WERI-Rb-1 (cell line): Measurements from ENCODE around the gene SH3PXD2A.

ENCODE experiments used
- DNase-seq: peaks from one replicate; pipeline ENCODE4 v3.0.0-alpha.2; 2020
- H3K27ac ChIP-seq: fragments of 250-450 bp; sonication (Bioruptor Pico); 2 replicates; pipeline ENCODE4 v1.5.1; 2020; ENCODE audit warnings: mild to moderate bottlenecking, moderate library complexity
- H3K27me3 ChIP-seq: fragments of 250-450 bp; sonication (Bioruptor Pico); 2 replicates; pipeline ENCODE4 v1.5.1; 2021; ENCODE audit warnings: mild to moderate bottlenecking, low read depth, moderate library complexity; ENCODE audit not compliant: insufficient read depth, severe bottlenecking
- H3K36me3 ChIP-seq: fragments of 250-450 bp; sonication (Bioruptor Pico); 2 replicates; pipeline ENCODE4 v1.5.1; 2020; ENCODE audit warnings: mild to moderate bottlenecking, moderate library complexity
- H3K4me3 ChIP-seq: 2 replicates; pipeline ENCODE4 v1.5.1; 2011; ENCODE audit warnings: low read depth, mild to moderate bottlenecking, control low read depth, low read length
- H3K9me3 ChIP-seq: fragments of 250-450 bp; sonication (Bioruptor Pico); 2 replicates; pipeline ENCODE4 v1.5.1; 2021; ENCODE audit warnings: mild to moderate bottlenecking, moderate library complexity; ENCODE audit not compliant: severe bottlenecking
- CTCF ChIP-seq: IDR thresholded peaks from 2 replicates; pipeline ENCODE4 v1.5.1; 2011; ENCODE audit warnings: low read depth, mild to moderate bottlenecking, control low read depth, inconsistent platforms, low read length

The SH3PXD2A gene

GRCh38 chr10:103589074-103589630, 266.2 kb downstream of the SH3PXD2A start:
- Histone ChIP-seq H3K36me3 (peaks cover 6% of the 10 kb centered on the region), H3K27ac (no peak overlapping the region), H3K4me3 (no peak overlapping the region), H3K27me3 (no peaks in the 10 kb centered on the region), H3K9me3 (peaks cover 4% of the 10 kb centered on the region)
- DNase-seq, result no peak
- TF ChIP-seq CTCF, result no peak

GRCh38 chr10:103587073-103587472, 268.3 kb downstream of the SH3PXD2A start:
- no peak for TF ChIP-seq CTCF
- H3K27me3 ChIP-seq, result no peaks in the 10 kb centered on the region
- H3K36me3 ChIP-seq, result peaks cover 6% of the 10 kb centered on the region
- H3K9me3 ChIP-seq, result peaks cover 4% of the 10 kb centered on the region
- DNase-seq, result no peak
- H3K27ac ChIP-seq, result no peak overlapping the region
- H3K4me3 ChIP-seq, result no peak overlapping the region

GRCh38 chr10:103585011-103585405, 270.4 kb downstream of the SH3PXD2A start:
- no peak for DNase-seq
- no peaks in the 10 kb centered on the region for H3K27me3 ChIP-seq
- no peak for TF ChIP-seq CTCF
- H3K27ac ChIP-seq, result no peak overlapping the region
- peaks cover 4% of the 10 kb centered on the region for H3K9me3 ChIP-seq
- peaks cover 6% of the 10 kb centered on the region for H3K36me3 ChIP-seq
- H3K4me3 ChIP-seq, result no peak overlapping the region

- no peak for DNase-seq
- Histone ChIP-seq H3K36me3 (peaks cover 6% of the 10 kb centered on the region), H3K27me3 (no peaks in the 10 kb centered on the region), H3K27ac (no peak overlapping the region), H3K4me3 (no peak overlapping the region), H3K9me3 (peaks cover 4% of the 10 kb centered on the region)
- no peak for TF ChIP-seq CTCF
Measured at GRCh38 chr10:103584216-103585010, 271.0 kb downstream of the SH3PXD2A start.

GRCh38 chr10:103583871-103584215, 271.5 kb downstream of the SH3PXD2A start:
- DNase-seq, result no peak
- no peaks in the 10 kb centered on the region for H3K27me3 ChIP-seq
- peaks cover 4% of the 10 kb centered on the region for H3K9me3 ChIP-seq
- H3K27ac ChIP-seq, result no peak overlapping the region
- no peak for TF ChIP-seq CTCF
- peaks cover 6% of the 10 kb centered on the region for H3K36me3 ChIP-seq
- H3K4me3 ChIP-seq, result no peak overlapping the region
